HG02610 (cell line): ENCODE results near the gene ATP7B.

ENCODE experiments used
- ATAC-seq: cut with Tn5 transposase; IDR thresholded peaks from one replicate; pipeline ENCODE4 v1.9.1; 2021; ENCODE audit warnings: mild to moderate bottlenecking, moderate library complexity; ENCODE audit not compliant: unreplicated experiment

Gene ATP7B

GRCh38 chr13:51978796-51979556, 32.3 kb downstream of the ATP7B start:
- no peak for ATAC-seq

GRCh38 chr13:51977625-51978024, 33.6 kb downstream of the ATP7B start:
- no peak for ATAC-seq

- no peak for ATAC-seq
Observed at GRCh38 chr13:51976890-51977289, 34.4 kb downstream of the ATP7B start.

- no peak for ATAC-seq
Observed at GRCh38 chr13:51976423-51976822, 34.8 kb downstream of the ATP7B start.

GRCh38 chr13:51974482-51974881, 36.8 kb downstream of the ATP7B start:
- no peak for ATAC-seq

GRCh38 chr13:51971520-51972426, 39.5 kb downstream of the ATP7B start:
- no peak for ATAC-seq

GRCh38 chr13:51970349-51970748, 40.9 kb downstream of the ATP7B start:
- no peak for ATAC-seq

- ATAC-seq: no peak
Observed at GRCh38 chr13:51967482-51968446, 43.5 kb downstream of the ATP7B start.

GRCh38 chr13:51966186-51966585, 45.1 kb downstream of the ATP7B start:
- ATAC-seq: no peak

GRCh38 chr13:51961493-51962403, 49.5 kb downstream of the ATP7B start:
- ATAC-seq: no peak

- ATAC-seq: no peak
Observed at GRCh38 chr13:51960766-51961165, 50.5 kb downstream of the ATP7B start.

- peak; percentile 70 for ATAC-seq
Observed at GRCh38 chr13:51959773-51960172, 51.5 kb downstream of the ATP7B start.

GRCh38 chr13:51958217-51958547, 53.1 kb downstream of the ATP7B start:
- ATAC-seq: no peak

GRCh38 chr13:51957377-51958216, 53.7 kb downstream of the ATP7B start:
- ATAC-seq: no peak

GRCh38 chr13:51956717-51957116, 54.5 kb downstream of the ATP7B start:
- ATAC-seq: no peak

GRCh38 chr13:51955816-51956603, 55.2 kb downstream of the ATP7B start:
- ATAC-seq: no peak

- no peak for ATAC-seq
Observed at GRCh38 chr13:51955281-51955771, 55.9 kb downstream of the ATP7B start.
